Pons (tissue), 1 donor: ENCODE results near the gene MTG1.

ENCODE experiments used
- DNase-seq: peaks from one replicate; pipeline ENCODE4 v3.0.0-alpha.2; 2016; ENCODE audit warnings: low spot score

Gene MTG1

DNA sequence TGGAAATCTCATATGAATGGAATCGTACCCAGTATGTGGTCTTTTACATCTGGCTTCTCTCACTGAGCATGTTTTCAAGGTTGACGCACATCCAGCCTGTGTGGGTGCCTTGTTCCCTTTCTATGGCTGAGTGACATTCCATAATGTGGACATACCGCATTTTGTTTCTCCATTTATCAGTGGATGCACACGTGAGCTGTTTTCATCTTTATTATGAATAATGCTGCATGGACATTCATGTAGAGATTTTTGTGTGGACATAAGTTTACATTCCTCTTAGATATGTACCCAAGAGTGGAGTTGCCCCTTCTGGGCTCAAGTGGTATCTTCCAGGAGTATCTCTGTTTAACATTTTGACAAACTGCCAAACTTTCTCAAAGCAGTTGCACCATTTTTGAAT is 58.5 kb downstream of the MTG1 start:
- DNase-seq, result no peak

DNA sequence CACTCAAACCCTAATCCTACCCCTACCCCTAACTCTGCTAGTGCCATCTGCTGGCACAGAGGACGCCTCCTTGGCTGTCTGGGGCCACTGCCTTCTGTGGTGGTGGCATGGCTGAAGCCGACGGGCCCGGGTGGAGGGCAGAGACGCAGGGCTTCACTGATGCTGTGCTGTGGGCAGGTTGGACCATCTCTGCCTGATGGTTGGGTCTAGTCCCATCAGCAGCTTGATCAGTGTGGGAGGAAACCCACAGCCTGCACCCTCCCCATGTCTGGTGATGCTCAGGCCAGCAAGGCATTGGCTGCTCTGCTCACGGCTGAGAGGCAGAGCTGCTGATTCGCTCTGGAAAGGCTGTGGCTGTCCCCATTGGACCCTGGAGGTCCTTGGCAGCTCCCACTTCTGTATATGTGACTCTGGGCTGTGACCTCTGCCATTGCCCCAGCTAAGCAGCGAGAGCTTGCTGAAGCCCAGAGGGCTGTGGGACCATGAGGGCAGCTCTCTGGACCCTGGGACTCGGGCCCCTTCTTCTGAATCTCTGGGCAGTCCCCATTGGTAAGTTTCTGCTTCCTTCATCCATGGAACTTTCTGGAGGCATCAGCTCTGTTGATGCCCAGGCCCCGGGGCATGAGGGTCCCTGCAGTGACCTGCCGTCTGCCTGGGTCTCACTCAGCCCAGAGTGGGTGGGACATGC is 59.7 kb downstream of the MTG1 start, which contains the start of gene SCART1:
SCART1 (plus strand) TSS at position 430 of the 688 bp plus-strand sequence; CDS start at position 483, 53 bp downstream.
- DNase-seq, result no peak

DNA sequence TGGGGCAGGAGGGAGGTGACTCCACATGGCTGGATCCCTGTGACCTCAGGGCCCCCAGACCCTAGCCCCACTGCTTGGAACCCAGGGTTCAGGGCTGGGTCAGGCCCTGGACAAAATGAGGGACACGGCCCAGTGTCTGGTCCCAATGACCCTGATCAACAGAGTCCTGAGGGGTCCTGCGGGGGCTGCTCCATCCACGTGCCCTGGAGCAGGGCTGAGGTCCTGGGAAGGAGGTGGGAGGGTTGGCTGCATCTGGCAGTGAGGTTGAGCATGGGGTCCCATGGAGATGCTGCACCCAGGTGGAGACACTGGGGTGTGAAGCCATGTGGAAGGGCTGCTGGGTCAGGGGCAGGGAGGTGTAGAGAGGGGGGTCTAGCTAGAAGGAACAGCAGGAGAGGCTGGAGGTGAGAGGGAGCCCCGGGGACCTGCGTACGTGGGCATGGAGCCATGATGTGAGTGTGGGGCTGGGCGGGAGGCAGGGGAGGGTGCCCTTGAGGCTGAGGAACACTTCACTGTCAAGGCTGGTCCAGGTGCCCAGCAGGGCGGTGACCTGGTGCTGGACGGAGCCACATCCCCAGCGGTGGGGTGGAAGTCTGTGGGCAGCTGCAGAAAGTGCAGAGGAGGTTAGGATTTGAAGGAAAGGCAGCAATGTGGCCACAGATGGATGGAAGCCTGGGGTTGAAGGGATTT is 60.4 kb downstream of the MTG1 start:
- DNase-seq, result no peak

DNA sequence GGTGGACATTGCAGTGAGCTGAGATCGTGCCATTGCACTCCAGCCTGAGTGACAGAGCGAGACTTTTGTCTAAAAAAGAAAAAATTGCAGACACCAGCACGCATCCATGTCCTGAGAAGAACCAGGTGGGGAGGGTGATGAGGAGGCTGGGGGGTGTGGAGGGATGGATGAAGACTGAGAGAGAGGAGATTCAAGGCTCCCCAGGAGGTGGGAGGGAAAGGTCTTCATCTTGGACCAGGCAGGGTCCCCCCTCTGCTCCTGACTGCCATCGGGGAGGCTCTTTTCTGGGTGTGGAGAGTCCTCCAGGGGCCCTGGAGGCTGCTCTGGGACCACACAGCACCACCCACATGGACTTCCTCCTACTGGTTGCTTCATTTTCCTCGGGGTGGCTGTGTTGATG is 61.2 kb downstream of the MTG1 start:
- no peak for DNase-seq

DNA sequence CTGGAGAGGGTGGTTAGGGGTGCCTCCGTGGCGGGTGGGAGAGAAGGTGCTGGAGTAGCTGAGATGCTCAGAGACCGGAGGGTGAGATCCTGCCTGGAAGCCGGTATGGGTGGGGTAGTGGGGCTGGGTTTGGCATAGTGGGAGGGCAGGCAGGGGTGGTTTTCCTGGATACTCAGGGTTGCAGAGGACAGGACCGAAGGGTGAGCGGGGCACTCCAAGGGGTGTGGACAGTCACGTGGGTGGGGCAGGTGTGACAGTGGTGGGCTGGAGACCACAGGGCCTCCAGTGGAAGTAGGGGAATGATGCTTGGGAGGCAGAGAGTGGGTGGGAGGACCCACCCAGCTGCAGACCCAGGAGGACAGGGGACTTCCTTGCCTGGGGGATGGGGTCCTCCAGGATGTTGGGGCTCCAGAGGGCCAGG is 61.7 kb downstream of the MTG1 start:
- DNase-seq, result no peak

DNA sequence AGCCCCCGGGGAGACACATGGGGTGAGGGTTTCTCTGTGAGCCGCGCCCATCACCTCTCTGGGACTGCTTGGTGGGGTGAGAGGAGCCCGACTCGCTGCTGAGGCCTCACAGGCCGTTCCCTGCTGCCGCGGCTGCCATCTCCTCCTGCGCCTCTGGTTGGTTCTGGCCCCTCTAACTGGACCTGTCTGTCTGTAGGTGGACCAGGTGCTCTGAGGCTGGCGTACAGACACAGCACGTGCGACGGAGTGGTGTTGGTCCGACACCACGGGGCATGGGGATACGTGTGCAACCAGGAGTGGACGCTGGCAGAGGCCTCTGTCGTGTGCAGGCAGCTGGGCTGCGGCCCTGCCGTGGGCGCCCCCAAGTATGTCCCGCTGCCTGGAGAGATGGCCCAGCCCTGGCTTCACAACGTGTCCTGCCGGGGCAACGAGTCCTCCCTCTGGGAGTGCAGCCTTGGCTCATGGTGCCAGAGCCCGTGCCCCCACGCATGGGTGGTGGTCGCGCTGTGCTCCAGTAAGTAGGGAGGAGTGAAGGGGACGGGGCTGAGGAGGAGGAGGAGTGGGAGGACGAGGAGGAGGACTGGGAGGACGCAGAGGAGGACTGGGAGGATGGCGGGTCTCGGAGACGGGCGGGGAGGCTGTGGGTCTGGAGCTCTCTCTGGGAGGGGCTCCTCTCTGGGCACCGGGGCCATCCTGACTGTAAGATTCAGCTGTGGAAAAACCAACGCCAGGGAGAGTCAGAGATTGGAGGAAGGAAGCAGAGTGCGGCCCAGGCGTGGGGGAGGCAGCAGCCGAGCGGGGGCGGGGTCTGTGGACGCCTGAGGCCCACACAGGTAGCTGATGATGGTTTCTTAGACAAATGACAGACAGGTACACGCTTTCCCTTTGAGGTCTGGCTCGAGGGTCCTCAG is 62.3 kb downstream of the MTG1 start:
- no peak for DNase-seq

DNA sequence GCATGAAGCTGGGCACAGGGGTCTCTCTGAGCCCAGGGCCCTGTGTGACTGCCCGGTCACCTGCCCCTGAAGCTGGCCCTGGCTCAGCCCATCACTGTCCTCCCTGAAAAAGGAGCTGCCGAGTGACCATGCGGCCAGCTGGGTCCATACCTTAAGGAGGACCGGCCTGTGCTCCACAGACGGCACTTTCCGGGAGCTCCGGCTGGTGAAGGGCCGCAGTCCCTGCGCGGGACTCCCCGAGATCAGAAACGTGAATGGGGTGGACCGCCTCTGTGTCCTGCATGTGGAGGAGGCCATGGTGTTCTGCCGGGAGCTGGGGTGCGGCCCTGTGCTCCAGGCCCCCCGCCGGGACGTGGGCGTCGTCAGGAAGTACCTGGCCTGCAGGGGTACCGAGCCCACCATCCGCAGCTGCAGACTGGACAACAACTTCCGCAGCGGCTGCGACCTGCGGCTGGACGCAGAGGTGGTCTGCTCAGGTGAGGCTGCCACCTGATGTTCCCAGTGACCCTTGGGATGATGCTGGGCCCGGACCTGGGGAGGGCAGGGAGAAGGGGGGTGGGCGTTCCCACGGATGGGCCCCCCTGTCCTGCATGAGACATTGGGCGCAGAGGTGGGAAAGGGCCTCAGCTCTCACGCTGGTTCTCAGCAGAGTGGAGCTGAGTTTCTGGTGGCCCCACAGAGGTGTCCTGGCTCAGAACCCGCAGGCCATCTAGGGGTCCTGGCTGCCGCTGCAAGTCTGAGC is 63.3 kb downstream of the MTG1 start:
- DNase-seq, result no peak

DNA sequence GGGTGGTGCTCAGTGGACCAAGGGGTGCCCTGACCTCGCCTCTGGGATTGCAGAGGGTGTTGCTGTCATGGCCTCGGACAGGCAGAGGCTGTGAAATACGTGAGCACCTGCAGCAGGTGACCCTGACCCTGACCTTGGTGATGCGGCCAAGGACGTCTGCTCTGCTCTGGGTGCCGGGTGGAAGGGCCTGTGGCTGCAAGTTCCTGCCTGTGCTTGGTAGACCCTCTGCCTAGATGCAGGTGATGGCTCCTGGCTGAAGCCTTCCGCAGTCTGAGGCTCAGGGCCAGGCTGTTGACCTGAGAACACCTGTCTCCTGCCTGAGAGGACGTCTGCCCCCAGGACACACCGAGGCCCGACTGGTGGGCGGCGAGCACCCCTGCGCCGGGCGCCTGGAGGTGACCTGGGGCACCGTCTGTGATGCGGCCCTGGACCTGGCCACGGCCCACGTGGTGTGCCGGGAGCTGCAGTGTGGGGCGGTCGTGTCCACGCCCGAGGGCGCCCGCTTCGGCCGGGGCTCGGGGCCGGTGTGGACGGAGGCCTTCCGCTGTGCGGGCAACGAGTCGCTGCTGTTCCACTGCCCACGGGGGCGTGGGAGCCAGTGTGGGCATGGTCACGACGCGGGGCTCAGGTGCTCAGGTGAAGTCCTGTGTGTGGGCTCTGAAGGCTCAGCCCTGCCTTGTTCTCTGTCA is 64.2 kb downstream of the MTG1 start:
- DNase-seq, result no peak

DNA sequence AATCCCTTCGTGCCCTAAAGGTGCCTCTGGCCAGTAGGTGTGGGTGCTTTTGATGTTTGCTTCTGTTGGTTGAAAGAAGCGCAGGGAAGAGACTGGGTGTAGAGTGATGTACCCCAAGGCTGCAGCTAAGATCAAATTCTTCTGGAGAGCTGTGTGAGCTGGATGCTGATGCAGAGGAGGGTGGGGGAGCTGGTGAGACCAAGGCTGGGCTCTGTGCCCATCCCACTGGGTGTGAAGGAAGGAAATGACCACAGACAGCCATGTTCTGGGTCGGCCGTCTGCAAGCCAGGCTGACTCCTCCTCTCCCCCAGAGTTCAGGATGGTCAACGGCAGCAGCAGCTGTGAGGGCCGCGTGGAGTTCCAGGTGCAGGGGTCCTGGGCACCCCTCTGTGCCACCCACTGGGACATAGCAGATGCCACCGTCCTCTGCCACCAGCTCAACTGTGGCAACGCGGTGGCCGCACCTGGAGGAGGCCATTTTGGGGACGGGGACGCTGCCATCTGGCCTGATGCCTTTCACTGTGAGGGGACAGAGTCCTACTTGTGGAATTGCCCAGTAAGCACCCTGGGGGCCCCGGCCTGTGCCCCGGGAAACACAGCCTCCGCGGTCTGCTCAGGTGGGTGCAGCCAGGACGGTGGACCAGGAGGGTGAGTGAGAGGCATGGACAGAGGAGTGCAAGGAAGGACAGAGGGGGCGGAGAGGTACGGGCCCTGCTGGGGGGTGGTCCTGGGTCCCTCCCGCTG is 64.9 kb downstream of the MTG1 start:
- no peak for DNase-seq

DNA sequence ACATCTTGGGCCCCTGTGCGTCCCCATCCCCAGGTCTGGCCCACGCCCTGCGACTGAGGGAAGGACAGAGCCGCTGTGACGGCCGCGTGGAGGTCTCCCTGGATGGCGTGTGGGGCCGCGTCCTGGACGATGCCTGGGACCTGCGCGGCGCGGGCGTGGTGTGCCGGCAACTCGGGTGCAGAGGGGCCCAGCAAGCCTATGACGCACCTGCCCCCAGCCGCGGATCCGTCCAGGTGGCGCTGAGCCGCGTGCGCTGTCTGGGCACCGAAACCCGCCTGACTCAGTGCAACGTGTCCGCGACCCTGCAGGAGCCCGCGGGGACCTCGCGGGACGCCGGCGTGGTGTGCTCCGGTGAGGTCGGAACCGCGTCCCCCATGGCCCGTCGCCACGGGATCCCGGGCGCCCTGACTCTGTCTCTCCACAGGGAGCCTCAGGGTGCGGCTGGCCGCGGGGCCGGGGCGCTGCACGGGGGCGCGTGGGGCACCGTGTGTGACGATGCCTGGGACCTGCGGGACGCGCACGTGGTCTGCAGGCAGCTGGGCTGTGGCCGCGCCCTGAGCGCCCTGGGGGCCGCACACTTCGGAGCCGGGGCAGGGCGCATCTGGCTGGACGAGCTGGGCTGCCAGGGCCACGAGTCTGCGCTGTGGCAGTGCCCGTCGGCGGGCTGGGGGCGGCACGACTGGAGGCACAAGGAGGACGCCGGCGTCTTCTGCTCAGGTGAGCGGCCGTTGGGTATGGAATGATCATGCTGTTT is 65.7 kb downstream of the MTG1 start:
- DNase-seq, result no peak

DNA sequence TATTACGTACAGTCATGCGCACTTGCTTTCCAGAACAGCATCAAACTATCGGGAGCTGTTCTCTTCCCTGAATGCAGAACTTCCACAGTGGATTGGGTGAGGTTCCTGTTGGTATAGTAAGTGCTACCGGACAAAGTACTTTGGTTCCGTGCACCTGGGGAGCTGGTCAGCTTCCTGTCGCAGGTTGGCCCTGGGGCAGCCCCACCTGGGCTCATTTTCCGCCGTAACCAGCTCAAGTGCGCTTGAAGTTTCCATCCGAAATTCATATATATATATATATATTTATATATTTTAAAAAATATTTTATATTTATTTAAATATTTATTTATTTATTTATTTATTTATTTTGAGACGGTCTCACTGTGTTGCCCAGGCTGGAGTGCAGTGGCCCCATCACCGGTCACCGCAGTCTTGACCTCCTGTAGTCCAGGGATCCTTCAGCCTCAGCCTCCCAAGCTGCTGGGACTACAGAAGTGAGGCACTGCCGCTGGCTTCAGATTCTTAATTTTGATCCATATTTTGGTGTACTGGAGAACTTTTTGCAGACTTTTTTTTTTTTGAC is 66.3 kb downstream of the MTG1 start:
- DNase-seq, result no peak

DNA sequence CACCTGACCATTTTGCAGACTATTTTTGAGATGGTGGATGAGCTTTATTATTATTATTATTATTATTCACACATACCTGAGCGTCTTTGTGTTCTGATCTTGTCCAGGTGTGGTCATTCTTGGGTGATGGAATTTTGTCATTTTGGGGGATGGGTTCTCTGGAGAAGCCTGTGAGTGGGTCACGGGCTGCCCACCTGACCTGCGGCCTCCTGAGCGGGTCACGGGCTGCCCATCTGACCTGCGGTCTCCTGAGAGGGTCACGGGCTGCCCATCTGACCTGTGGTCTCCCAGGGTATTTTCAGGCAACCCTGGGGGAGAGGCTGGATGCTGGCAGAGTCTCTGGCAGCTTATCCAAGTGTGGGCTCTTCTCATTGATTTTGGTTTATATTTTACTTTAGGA is 67.1 kb downstream of the MTG1 start:
- DNase-seq, result no peak

DNA sequence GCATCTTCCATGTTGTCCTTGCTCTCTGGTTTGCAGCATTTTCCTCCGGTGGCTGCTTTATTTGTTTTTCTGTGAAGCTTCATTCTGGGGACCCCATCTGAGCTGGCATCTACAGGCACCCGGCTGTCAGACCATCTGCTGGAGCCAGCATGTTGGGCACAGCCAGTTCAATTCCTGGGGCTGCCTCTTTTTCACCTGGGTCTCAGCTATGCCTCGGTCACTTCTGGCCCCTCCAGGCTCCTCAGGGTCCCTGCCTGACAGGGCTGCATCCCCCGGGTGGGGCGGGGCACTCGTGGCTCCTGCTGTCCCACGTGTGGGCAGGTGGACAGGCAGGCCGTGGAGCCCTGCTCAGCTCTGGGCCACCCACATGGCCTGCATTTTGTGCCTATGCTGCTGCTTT is 67.9 kb downstream of the MTG1 start:
- DNase-seq, result no peak

DNA sequence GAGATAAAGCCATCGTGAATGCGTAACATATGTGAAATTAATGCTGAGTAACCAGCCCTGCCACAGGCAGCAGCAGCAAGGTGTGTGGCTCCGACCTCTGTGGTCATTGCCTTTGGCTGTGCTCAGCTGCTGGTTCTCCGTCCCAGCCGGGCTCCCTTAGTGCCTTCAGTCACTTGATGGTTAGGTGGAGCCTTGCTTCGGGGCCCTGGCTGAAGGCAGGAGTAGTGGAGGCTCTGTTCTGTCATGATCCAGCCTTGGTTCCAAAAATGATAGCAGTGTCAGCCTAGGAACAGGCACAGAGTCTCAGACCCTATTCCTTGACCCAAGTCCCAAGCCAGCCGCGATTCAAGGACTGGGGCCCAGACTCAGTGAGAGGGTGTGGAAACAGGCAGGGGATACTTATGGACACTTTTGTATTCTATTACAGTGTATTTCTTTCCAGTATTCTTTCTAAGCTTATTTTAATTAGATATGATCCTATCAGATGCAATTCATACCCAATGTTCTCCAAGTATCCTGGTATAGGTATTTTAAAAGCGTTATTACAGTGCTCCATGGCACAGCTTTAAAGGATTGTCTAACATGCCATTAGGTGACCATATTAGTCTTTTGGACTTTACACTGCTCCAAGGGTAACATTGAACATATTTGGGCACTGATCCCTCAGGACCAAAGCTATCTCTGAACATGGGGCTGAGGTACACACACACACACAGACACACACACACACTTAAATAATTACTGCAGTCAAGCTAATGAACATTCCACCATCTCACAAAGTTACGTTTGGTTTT is 68.8 kb downstream of the MTG1 start:
- no peak for DNase-seq

DNA sequence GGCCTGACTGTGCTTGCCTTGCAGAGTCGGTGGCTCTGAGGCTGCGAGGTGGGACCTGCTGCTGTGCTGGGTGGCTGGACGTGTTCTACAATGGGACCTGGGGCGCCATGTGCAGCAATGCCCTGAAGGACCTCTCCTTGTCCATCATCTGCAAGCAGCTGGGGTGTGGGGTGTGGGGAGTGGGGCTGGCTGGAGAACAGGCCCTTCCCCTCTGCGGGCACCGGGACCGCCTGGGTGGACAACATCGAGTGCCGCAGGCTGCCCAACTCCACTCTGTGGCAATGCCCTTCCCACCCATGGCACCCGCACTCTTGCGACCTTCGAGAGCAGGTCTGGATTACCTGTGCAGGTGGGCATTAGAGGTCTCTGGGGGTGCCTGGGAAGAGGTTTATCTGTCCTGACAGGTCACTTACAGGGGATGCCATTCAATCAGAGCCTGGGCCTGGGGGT is 70.7 kb downstream of the MTG1 start:
- no peak for DNase-seq

DNA sequence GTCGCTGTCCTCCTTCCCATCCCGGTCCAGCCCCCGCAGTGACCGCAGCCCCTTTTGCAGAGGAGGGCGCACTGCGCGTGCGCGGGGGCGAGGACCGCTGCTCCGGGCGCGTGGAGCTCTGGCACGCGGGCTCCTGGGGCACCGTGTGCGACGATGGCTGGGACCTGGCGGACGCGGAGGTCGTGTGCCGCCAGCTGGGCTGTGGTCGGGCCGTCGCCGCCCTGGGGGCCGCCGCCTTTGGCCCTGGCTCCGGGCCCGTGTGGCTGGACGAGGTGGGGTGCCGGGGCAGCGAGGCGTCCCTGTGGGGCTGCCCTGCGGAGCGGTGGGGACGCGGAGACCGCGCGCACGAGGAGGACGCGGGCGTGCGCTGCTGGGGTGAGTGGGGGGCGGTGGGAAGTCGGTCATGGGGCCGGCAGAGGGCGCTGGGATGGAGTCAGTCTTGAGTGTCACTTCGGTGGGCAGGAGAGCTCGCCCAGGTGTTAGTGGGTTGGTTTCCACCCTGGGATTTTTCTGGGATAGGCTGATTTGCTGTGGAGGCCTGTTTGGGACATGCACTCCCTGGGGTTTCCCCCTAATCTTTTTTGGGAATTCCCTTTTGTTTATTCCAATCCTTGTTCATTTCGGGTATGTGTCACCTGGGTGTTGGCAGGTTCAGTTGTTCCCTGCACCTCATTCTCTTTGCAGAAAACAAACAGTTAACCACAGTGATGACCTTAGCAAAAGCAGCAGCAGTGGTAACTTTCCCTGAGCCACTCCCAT is 71.4 kb downstream of the MTG1 start:
- no peak for DNase-seq

DNA sequence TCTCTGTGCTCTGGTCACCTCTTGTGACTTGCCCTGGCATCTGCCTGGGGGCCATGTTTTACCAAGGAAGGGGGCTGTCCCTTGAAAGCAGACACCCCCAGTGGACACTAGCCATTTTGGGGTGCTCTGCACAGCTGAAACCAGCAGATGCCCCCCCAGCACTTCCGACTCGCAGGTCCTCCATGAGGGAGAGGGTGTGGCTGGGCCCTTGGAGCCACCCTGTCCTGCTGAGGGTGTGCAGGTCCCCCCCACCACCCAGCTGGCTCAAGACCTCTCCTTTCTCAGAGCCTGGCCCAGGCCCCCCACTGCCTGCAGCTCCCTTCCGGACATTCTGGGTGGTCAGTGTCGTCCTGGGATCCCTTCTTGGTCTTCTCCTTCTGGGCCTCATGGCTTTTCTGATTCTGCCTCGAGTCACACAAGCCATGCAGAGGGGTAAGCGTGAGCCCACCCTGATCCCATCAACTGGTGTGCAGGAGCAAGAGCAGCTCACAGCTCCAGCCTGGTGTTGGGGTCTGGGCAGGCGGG is 72.1 kb downstream of the MTG1 start:
- DNase-seq, result no peak
